ENCODE measurements around the gene DIAPH3.

DIAPH3 gene

GRCh38 chr13:60169239-60170031 lies 5.7 kb upstream of the DIAPH3 start:
- Histone ChIP-seq H3K4me3 (ENCODE audit: low read depth, low read length) (no peak overlapping the region), H3K27ac (ENCODE audit: extremely low read depth, low read depth, low read length) (no peak overlapping the region), H3K9me3 (ENCODE audit: control insufficient read depth, insufficient read depth, low read depth, low read length) (no peaks in the 10 kb centered on the region), H3K36me3 (ENCODE audit: control insufficient read depth in 2 of 2, insufficient read depth in 1 of 2, low read length in 2 of 2) (no peaks in the 10 kb centered on the region), H3K4me1 (ENCODE audit: control insufficient read depth, insufficient read depth, low read length) (no peaks in the 10 kb centered on the region)
- CTCF ChIA-PET, result no interaction called here
- peak; percentile 81 for TF ChIP-seq ZNF10 (tag by site-specific recombination; IDR thresholded peaks at IDR 0.05)
- TF ChIP-seq PRDM6 (tag by site-specific recombination; IDR thresholded peaks at IDR 0.05), result no peak
- no peak for TF ChIP-seq SCRT2 (tag by site-specific recombination; IDR thresholded peaks at IDR 0.05)
- POLR2A ChIA-PET, result no interaction called here

- H3K4me1 ChIP-seq (ENCODE audit: control insufficient read depth, insufficient read depth, low read length), result no peaks in the 10 kb centered on the region
- no peaks in the 10 kb centered on the region for H3K9me3 ChIP-seq (ENCODE audit: control insufficient read depth, insufficient read depth, low read depth, low read length)
- no peak for TF ChIP-seq ZFHX2 (tag by site-specific recombination; conservative IDR thresholded peaks at IDR 0.05)
- TF ChIP-seq SP3 (tag by site-specific recombination; IDR thresholded peaks at IDR 0.05), result no peak
- TF ChIP-seq REPIN1 (tag by site-specific recombination; IDR thresholded peaks at IDR 0.05; ENCODE audit: low read depth), result no peak
- TF ChIP-seq ZNF398 (tag by site-specific recombination; IDR thresholded peaks at IDR 0.05), result no peak
- no peak for TF ChIP-seq ZXDB (tag by site-specific recombination; IDR thresholded peaks at IDR 0.05)
- TF ChIP-seq ZNF626 (tag by site-specific recombination; IDR thresholded peaks at IDR 0.05), result no peak
- no peak for TF ChIP-seq ZNF362 (tag by site-specific recombination; IDR thresholded peaks at IDR 0.05)
- no peak for TF ChIP-seq ZNF132 (tag by site-specific recombination; IDR thresholded peaks at IDR 0.05; ENCODE audit: borderline replicate concordance)
- TF ChIP-seq SALL2 (tag by site-specific recombination; IDR thresholded peaks at IDR 0.05; ENCODE audit: borderline replicate concordance), result no peak
- no peak for TF ChIP-seq ZNF19 (tag by site-specific recombination; IDR thresholded peaks at IDR 0.05; ENCODE audit: low read depth)
- TF ChIP-seq ZBTB7A (tag by site-specific recombination; IDR thresholded peaks at IDR 0.05; ENCODE audit: low read depth), result no peak
- TF ChIP-seq ZNF366 (tag by site-specific recombination; conservative IDR thresholded peaks at IDR 0.05), result no peak
- TF ChIP-seq ZNF292 (tag by site-specific recombination; IDR thresholded peaks at IDR 0.05; ENCODE audit: borderline replicate concordance, low read depth), result no peak
- no peak for TF ChIP-seq ZNF544 (tag by site-specific recombination; IDR thresholded peaks at IDR 0.05)
- no peak for TF ChIP-seq ZNF549 (tag by site-specific recombination; IDR thresholded peaks at IDR 0.05)
- no peak for TF ChIP-seq ZEB2 (tag by site-specific recombination; IDR thresholded peaks at IDR 0.05)
- no peak for TF ChIP-seq ZNF768 (tag by site-specific recombination; IDR thresholded peaks at IDR 0.05)
- TF ChIP-seq ZNF112 (tag by site-specific recombination; IDR thresholded peaks at IDR 0.05), result no peak
- no peak for TF ChIP-seq ZNF48 (tag by site-specific recombination; IDR thresholded peaks at IDR 0.05)
- no peak for TF ChIP-seq BCL6B (tag by site-specific recombination; IDR thresholded peaks at IDR 0.05)
- POLR2A ChIA-PET, result no interaction called here
- H3K27ac ChIP-seq (ENCODE audit: extremely low read depth, low read depth, low read length), result no peak overlapping the region
- CTCF ChIA-PET, result no interaction called here
- no peaks in the 10 kb centered on the region for H3K36me3 ChIP-seq (ENCODE audit: control insufficient read depth in 2 of 2, insufficient read depth in 1 of 2, low read length in 2 of 2)
- H3K4me3 ChIP-seq (ENCODE audit: low read depth, low read length), result no peak overlapping the region
Observed at GRCh38 chr13:60167121-60167520, 3.4 kb upstream of the DIAPH3 start.
